Natural killer cell (primary cell): ENCODE results near the gene MED13. TPM values are rescaled to one million over a fixed set of nuclear protein-coding genes. Genes with fewer than 3 reads are reported as not detected.
A peak's percentile ranks its signal among the peaks of the same experiment; 100 is the strongest.

Experiments used
- ATAC-seq, 3 donors: fragments of 150-1000 bp in 2 of 3; fragments of 200-7000 bp in 1 of 3; cut with Tn5 transposase; 1 replicate in 1 of 3; 2 replicates in 2 of 3; pipeline ENCODE4 v1.10.0; 2021; ENCODE audit warnings: mild to moderate bottlenecking in 2 of 3, moderate library complexity in 2 of 3
- DNase-seq, 2 donors: peaks; one replicate each; pipeline versions ENCODE4 v3.0.0 to v3.0.0-alpha.2; 2013 to 2021; ENCODE audit warnings: mixed read lengths in 1 of 2
- H3K27ac ChIP-seq: one replicate; pipeline ENCODE4 v1.5.1; 2013; ENCODE audit warnings: mild to moderate bottlenecking, low read length
- H3K27me3 ChIP-seq: one replicate; pipeline ENCODE4 v1.6.1; 2013; ENCODE audit warnings: low read length; ENCODE audit not compliant: control insufficient read depth, insufficient read depth
- H3K36me3 ChIP-seq: one replicate; pipeline ENCODE4 v1.6.1; 2013; ENCODE audit warnings: low read length; ENCODE audit not compliant: control insufficient read depth, insufficient read depth
- H3K4me1 ChIP-seq: one replicate; pipeline ENCODE4 v1.6.1; 2013; ENCODE audit warnings: low read length; ENCODE audit not compliant: control insufficient read depth, insufficient read depth
- H3K4me3 ChIP-seq: one replicate; pipeline ENCODE4 v1.5.1; 2013; ENCODE audit warnings: low read length
- H3K9me3 ChIP-seq: one replicate; pipeline ENCODE4 v1.6.1; 2013; ENCODE audit warnings: low read length; ENCODE audit not compliant: control insufficient read depth, insufficient read depth
- H3K27ac Mint-ChIP-seq, 2 donors: one replicate each; pipeline ENCODE4 v1.8.0; 2022; ENCODE audit warnings: mild to moderate bottlenecking in 2 of 2, mixed read lengths in 2 of 2, moderate library complexity in 1 of 2
- H3K27me3 Mint-ChIP-seq, 2 donors: one replicate each; pipeline ENCODE4 v1.8.0; 2022; ENCODE audit warnings: low read depth in 2 of 2, mixed read lengths in 2 of 2
- H3K36me3 Mint-ChIP-seq: one replicate; pipeline ENCODE4 v1.8.0; 2022; ENCODE audit warnings: mixed read lengths
- H3K4me1 Mint-ChIP-seq, 2 donors: one replicate each; pipeline ENCODE4 v1.8.0; 2022; ENCODE audit warnings: mixed read lengths in 2 of 2
- H3K4me3 Mint-ChIP-seq: one replicate; pipeline ENCODE4 v1.8.0; 2022; ENCODE audit warnings: mild to moderate bottlenecking, moderate library complexity, mixed read lengths
- H3K9me3 Mint-ChIP-seq, 2 donors: one replicate each; pipeline ENCODE4 v1.8.0; 2022; ENCODE audit warnings: mixed read lengths in 2 of 2
- CTCF ChIP-seq: fragments of 200-600 bp; IDR thresholded peaks from one replicate; pipeline ENCODE4 v1.8.0; 2022; ENCODE audit warnings: antibody characterized with exemption
- WGBS: methylation state at CpG from one replicate; pipeline ENCODE4 v1.1.7; 2013; ENCODE audit warnings: missing lambda C conversion rate; ENCODE audit not compliant: insufficient coverage; 5-methylcytosine and 5-hydroxymethylcytosine counted together
- intact Hi-C: fragments of 100-400 bp; cut with micrococcal nuclease; formaldehyde crosslinking; loops from one replicate; pipeline ENCODE4 v1.14.2; 2022
- total RNA-seq, 4 donors: library from RNA; stranded (reverse); fragments of 120-200 nt in 1 of 4; gene quantifications; one replicate each; pipeline versions ENCODE4 v1.2.3 to v1.2.4, GENCODE V29; 2013 to 2022

MED13 gene
- total RNA-seq, 3 donors from 2014 or later (not counting 1 experiment from before 2014, with no cell fraction given), result 107 to 122 (median 116) TPM

- H3K4me1 ChIP-seq, result no peaks in the 10 kb centered on the region
- ATAC-seq (peak in 1 of 3 donors; percentile 30), DNase-seq (peak in 1 of 2 donors; percentile 9)
- Mint-ChIP-seq H3K27me3 (peaks cover 1 to 3% of the 10 kb centered on the region in 2 donors), H3K9me3 (no peaks in the 10 kb centered on the region), H3K27ac (no peak overlapping the region), H3K4me3 (no peak overlapping the region), H3K4me1 (no peaks in the 10 kb centered on the region), H3K36me3 (no peaks in the 10 kb centered on the region)
- no peak overlapping the region for H3K4me3 ChIP-seq
- WGBS, result 53% methylated on average over 7 of the region's 7 CpGs
- no peaks in the 10 kb centered on the region for H3K36me3 ChIP-seq
- no peaks in the 10 kb centered on the region for H3K27me3 ChIP-seq
- no peaks in the 10 kb centered on the region for H3K9me3 ChIP-seq
- intact Hi-C loops, result no loop called here
- TF ChIP-seq CTCF, result no peak
- H3K27ac ChIP-seq, result no peak overlapping the region
These were observed 20.7 kb upstream of the MED13 start for GRCh38 chr17:62085511-62086408.

DNA sequence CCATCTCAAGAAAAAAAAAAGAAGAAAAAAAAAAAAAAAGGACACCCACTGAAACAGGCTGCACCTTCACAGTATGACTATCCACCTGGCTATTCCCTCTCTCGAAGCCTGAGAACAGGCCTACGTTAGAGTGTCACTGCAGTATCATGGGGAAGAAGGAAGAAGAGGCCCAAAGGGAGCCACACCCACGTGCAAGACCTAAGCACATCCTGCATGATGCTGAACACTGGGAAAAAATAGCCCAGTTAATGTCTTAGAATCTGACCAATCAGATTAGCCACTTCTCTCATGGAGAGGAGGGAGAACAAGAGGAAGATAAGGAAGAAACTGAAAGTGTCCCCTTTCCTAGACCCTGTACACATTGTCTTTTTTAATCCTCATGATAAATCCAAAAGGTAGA lies 19.5 kb upstream of the MED13 start:
- H3K36me3 Mint-ChIP-seq, result no peaks in the 10 kb centered on the region
- no peaks in the 10 kb centered on the region for H3K4me1 Mint-ChIP-seq
- TF ChIP-seq CTCF, result no peak
- DNase-seq (no peak), ATAC-seq (no peak)
- Histone ChIP-seq H3K4me1 (no peaks in the 10 kb centered on the region), H3K36me3 (no peaks in the 10 kb centered on the region), H3K27ac (no peak overlapping the region), H3K4me3 (no peak overlapping the region), H3K9me3 (no peaks in the 10 kb centered on the region), H3K27me3 (no peaks in the 10 kb centered on the region)
- H3K4me3 Mint-ChIP-seq, result no peak overlapping the region
- peaks cover 4 to 7% of the 10 kb centered on the region in 2 donors for H3K27me3 Mint-ChIP-seq
- H3K27ac Mint-ChIP-seq, result no peak overlapping the region
- no peaks in the 10 kb centered on the region for H3K9me3 Mint-ChIP-seq
- WGBS, result 93% methylated on average over 3 of the region's 3 CpGs
- intact Hi-C loops, result no loop called here

- WGBS, result 100% methylated on average over 3 of the region's 3 CpGs
- H3K4me1 ChIP-seq, result no peaks in the 10 kb centered on the region
- H3K27ac ChIP-seq, result no peak overlapping the region
- no peaks in the 10 kb centered on the region for H3K36me3 ChIP-seq
- Mint-ChIP-seq H3K27me3 (peaks cover 7% of the 10 kb centered on the region in 2 donors), H3K36me3 (no peaks in the 10 kb centered on the region), H3K4me3 (no peak overlapping the region), H3K9me3 (no peaks in the 10 kb centered on the region), H3K27ac (no peak overlapping the region), H3K4me1 (no peaks in the 10 kb centered on the region)
- TF ChIP-seq CTCF, result no peak
- intact Hi-C loops, result no loop called here
- H3K9me3 ChIP-seq, result no peaks in the 10 kb centered on the region
- H3K4me3 ChIP-seq, result no peak overlapping the region
- DNase-seq, result no peak
- no peaks in the 10 kb centered on the region for H3K27me3 ChIP-seq
- no peak for ATAC-seq
These were observed 18.6 kb upstream of the MED13 start for GRCh38 chr17:62083651-62084050.
